Epithelial cell of proximal tubule (primary cell): ENCODE results near the gene EMC9. TPM values are rescaled to one million over a fixed set of nuclear protein-coding genes. Genes with fewer than 3 reads are reported as not detected.
A peak's percentile ranks its signal among the peaks of the same experiment; 100 is the strongest.

Experiments used
- DNase-seq: peaks from one replicate; pipeline ENCODE4 v3.0.0-alpha.2; 2011; ENCODE audit warnings: low read depth
- H3K4me3 ChIP-seq: 2 replicates; pipeline ENCODE4 v1.5.1; 2011; ENCODE audit warnings: low read depth, mild to moderate bottlenecking, low read length
- total RNA-seq: library from RNA; depleted of rRNA; stranded (reverse); fragments of >200 nt; gene quantifications from 2 replicates; pipeline ENCODE4 v1.2.3, GENCODE V29; 2015
- TF ChIP-seq, protein P1 (sequence below): conservative IDR thresholded peaks from 2 replicates; pipeline ENCODE4 v1.5.1; 2012; ENCODE audit warnings: low read depth, mild to moderate bottlenecking, low read length

Gene EMC9
- total RNA-seq, 1 donor from 2014 or later = 22.3 TPM

- no peak for DNase-seq
- no peak overlapping the region for H3K4me3 ChIP-seq
- TF ChIP-seq, protein P1, sequence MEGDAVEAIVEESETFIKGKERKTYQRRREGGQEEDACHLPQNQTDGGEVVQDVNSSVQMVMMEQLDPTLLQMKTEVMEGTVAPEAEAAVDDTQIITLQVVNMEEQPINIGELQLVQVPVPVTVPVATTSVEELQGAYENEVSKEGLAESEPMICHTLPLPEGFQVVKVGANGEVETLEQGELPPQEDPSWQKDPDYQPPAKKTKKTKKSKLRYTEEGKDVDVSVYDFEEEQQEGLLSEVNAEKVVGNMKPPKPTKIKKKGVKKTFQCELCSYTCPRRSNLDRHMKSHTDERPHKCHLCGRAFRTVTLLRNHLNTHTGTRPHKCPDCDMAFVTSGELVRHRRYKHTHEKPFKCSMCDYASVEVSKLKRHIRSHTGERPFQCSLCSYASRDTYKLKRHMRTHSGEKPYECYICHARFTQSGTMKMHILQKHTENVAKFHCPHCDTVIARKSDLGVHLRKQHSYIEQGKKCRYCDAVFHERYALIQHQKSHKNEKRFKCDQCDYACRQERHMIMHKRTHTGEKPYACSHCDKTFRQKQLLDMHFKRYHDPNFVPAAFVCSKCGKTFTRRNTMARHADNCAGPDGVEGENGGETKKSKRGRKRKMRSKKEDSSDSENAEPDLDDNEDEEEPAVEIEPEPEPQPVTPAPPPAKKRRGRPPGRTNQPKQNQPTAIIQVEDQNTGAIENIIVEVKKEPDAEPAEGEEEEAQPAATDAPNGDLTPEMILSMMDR = no peak
Measured at GRCh38 chr14:24122898-24123297, 18.5 kb downstream of the EMC9 start.

GRCh38 chr14:24122416-24122815, 19.0 kb downstream of the EMC9 start:
- DNase-seq = no peak
- no peak overlapping the region for H3K4me3 ChIP-seq
- TF ChIP-seq, protein P1 = no peak

GRCh38 chr14:24121210-24121609, 20.2 kb downstream of the EMC9 start:
- DNase-seq = no peak
- TF ChIP-seq, protein P1 = no peak
- H3K4me3 ChIP-seq = no peak overlapping the region

DNA sequence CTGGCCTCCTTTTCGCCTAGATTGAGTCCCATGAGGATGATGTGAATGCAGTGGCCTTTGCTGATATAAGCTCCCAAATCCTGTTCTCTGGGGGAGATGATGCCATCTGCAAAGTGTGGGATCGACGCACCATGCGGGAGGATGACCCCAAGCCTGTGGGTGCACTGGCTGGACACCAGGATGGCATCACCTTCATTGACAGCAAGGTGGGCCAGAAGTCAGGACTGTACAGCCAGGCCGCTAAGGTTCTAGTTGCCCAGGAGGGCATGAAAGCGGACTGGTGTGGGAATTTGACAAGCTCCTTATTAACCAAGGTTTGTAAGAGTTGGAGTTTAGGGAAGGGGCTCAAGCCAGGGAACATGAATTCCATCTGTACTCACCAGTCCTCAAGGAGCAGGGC, 21.7 kb downstream of the EMC9 start:
- no peak overlapping the region for H3K4me3 ChIP-seq
- TF ChIP-seq, protein P1 = no peak
- DNase-seq = no peak

GRCh38 chr14:24117179-24117578, 24.2 kb downstream of the EMC9 start:
- H3K4me3 ChIP-seq = no peak overlapping the region
- TF ChIP-seq, protein P1 = no peak
- DNase-seq = no peak

DNA sequence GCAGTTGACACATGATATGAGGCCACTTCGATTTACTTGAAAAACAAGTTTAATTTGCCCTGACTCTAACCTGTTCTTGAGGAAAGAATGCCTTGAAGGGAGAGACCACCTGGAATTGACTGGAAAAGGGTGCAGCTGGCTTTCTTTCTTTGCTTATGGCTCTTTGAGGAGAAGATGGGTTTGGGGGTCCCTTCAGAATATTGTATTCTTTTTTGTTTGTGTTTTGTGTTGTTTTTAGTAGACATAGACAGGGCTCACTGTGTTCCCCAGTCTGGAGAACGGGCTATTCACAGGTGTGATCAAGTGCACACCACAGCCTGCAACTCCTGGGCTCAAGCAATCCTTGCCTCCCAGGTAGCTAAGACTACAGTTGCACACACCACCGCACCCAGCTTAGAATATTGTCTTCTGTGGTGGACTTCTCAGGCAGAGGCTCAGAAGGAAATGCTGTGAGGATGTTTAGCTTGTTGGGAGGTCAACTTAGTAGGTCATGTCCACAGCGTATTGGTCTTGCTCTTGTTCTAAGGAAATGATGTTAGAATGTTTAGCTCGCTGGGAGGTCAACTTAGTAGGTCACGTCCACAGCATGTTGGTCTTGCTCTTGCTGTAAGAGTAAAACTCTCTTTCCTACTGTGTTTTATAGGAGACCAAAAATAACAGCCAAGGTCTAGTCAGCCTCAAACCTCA, 25.1 kb downstream of the EMC9 start:
- DNase-seq = no peak
- TF ChIP-seq, protein P1 = no peak
- peak overlapping the region; percentile 68 for H3K4me3 ChIP-seq

GRCh38 chr14:24115422-24116127, 25.8 kb downstream of the EMC9 start:
- TF ChIP-seq, protein P1 = no peak
- H3K4me3 ChIP-seq = peak overlapping the region; percentile 68

More at GRCh38 chr14:24115422-24116127, 25.8 kb downstream of the EMC9 start:
- no peak for DNase-seq
